K562 (cell line): ENCODE measurements around the gene HHATL. TPM values are rescaled to one million over a fixed set of nuclear protein-coding genes. Genes with fewer than 3 reads are reported as not detected.

ENCODE experiments used
- CAMTA2 ChIP-seq: fragments of 250-450 bp; sonication (Bioruptor Pico); conservative IDR thresholded peaks from 2 replicates; pipeline ENCODE4 v1.5.1; 2022
- ETS2 ChIP-seq: IDR thresholded peaks from 2 replicates; pipeline ENCODE4 v1.6.1; 2016; ENCODE audit warnings: borderline replicate concordance, missing genetic modification characterization, mild to moderate bottlenecking, moderate library complexity, missing compliant biosample characterization; ENCODE audit not compliant: poor library complexity, severe bottlenecking
- FOXK2 ChIP-seq, 2 experiments: fragments of 450-650 bp; IDR thresholded peaks in 1 of 2; conservative IDR thresholded peaks in 1 of 2; 2 replicates each; pipeline ENCODE4 v1.6.1; 2016; ENCODE audit warnings: low read depth in 2 of 2, mild to moderate bottlenecking in 1 of 2
- GABPB1 ChIP-seq: sonication (generic); formaldehyde crosslinking; IDR thresholded peaks from 2 replicates; pipeline ENCODE4 v1.8.0; 2022; ENCODE audit warnings: mild to moderate bottlenecking, missing genetic modification reagents
- HMGN3 ChIP-seq: IDR thresholded peaks from 2 replicates; pipeline ENCODE4 v1.6.1; 2011; ENCODE audit warnings: borderline replicate concordance, low read depth, mild to moderate bottlenecking, mixed read lengths, low read length; ENCODE audit not compliant: insufficient read length; ENCODE audit errors: extremely low read depth
- JUN ChIP-seq, 2 experiments: sonication (generic) in 1 of 2; formaldehyde crosslinking in 1 of 2; IDR thresholded peaks; 2 replicates each; pipeline versions ENCODE4 v1.6.1 to v1.8.0; 2012 to 2022; ENCODE audit warnings: borderline replicate concordance in 2 of 2, mild to moderate bottlenecking in 2 of 2, improper control_type of control experiment in 1 of 2, low read depth in 1 of 2, low read length in 1 of 2, missing genetic modification reagents in 1 of 2
- MAFF ChIP-seq: IDR thresholded peaks from 2 replicates; pipeline ENCODE4 v1.6.1; 2012; ENCODE audit warnings: low read length, improper control_type of control experiment
- NFIC ChIP-seq: fragments of 450-650 bp; IDR thresholded peaks from 2 replicates; pipeline ENCODE4 v1.6.1; 2017; ENCODE audit warnings: mild to moderate bottlenecking, inconsistent platforms
- SP2 ChIP-seq: IDR thresholded peaks from 2 replicates; pipeline ENCODE4 v1.6.1; 2011; ENCODE audit warnings: mild to moderate bottlenecking, low read depth, low read length, moderate library complexity; ENCODE audit not compliant: poor library complexity, severe bottlenecking; ENCODE audit errors: extremely low read depth
- polyA plus RNA-seq, 8 experiments: library from polyadenylated mRNA; depleted of rRNA in 4 of 8; stranded (reverse) in 5 of 8; unstranded in 3 of 8; fragments of >200 nt; fragmentation: Nextera tagmentation in 2 of 8; fragmentation: Illumina TruSeq in 1 of 8; extraction: Ambion mirVana in 2 of 8; extraction: Trizol in 1 of 8; gene quantifications; 2 replicates each; pipeline versions ENCODE4 v1.2.1 to v1.2.3, GENCODE V29; 2011 to 2014; ENCODE audit warnings: inconsistent platforms in 1 of 8, missing spikeins in 1 of 8
- total RNA-seq, 7 experiments: library from RNA; depleted of rRNA in 6 of 7; stranded (reverse); fragments of >200 nt in 6 of 7; fragmentation: Illumina TruSeq in 2 of 7; extraction: Trizol in 2 of 7; gene quantifications; 2 replicates each; pipeline versions ENCODE4 v1.2.1 to v1.2.3, GENCODE V29; 2011 to 2021; ENCODE audit warnings: low replicate concordance in 1 of 7
- TF ChIP-seq, protein P1 (sequence below): fragments of 450-650 bp; formaldehyde crosslinking; IDR thresholded peaks from 2 replicates; pipeline ENCODE4 v1.4.0; 2020; ENCODE audit warnings: mild to moderate bottlenecking, moderate library complexity
- TF ChIP-seq, protein P2 (sequence below), 3 experiments: fragments of 200-800 bp in 1 of 3; fragments of 250-450 bp in 1 of 3; fragments of 450-650 bp in 1 of 3; sonication (Bioruptor Pico) in 1 of 3; sonication (Bioruptor generic) in 1 of 3; formaldehyde crosslinking in 1 of 3; IDR thresholded peaks; 2 replicates each; pipeline versions ENCODE4 v1.6.1 to v1.8.0; 2016 to 2022; ENCODE audit warnings: mild to moderate bottlenecking in 2 of 3, missing genetic modification characterization in 2 of 3, missing compliant biosample characterization in 1 of 3, moderate library complexity in 1 of 3
- TF ChIP-seq, protein P3 (sequence below): fragments of 250-450 bp; sonication (Bioruptor Pico); IDR thresholded peaks from 2 replicates; pipeline ENCODE4 v1.4.0; 2020; ENCODE audit warnings: mild to moderate bottlenecking, moderate library complexity
- TF ChIP-seq, protein P4 (sequence below): sonication (generic); formaldehyde crosslinking; IDR thresholded peaks from 2 replicates; pipeline ENCODE4 v1.8.0; 2022; ENCODE audit warnings: mild to moderate bottlenecking, missing genetic modification reagents, borderline replicate concordance

HHATL gene
- total and polyA plus RNA-seq, 9 of the 15 experiments (the other 6 are each of a cell fraction or from before 2014, with no cell fraction given) = not detected

DNA sequence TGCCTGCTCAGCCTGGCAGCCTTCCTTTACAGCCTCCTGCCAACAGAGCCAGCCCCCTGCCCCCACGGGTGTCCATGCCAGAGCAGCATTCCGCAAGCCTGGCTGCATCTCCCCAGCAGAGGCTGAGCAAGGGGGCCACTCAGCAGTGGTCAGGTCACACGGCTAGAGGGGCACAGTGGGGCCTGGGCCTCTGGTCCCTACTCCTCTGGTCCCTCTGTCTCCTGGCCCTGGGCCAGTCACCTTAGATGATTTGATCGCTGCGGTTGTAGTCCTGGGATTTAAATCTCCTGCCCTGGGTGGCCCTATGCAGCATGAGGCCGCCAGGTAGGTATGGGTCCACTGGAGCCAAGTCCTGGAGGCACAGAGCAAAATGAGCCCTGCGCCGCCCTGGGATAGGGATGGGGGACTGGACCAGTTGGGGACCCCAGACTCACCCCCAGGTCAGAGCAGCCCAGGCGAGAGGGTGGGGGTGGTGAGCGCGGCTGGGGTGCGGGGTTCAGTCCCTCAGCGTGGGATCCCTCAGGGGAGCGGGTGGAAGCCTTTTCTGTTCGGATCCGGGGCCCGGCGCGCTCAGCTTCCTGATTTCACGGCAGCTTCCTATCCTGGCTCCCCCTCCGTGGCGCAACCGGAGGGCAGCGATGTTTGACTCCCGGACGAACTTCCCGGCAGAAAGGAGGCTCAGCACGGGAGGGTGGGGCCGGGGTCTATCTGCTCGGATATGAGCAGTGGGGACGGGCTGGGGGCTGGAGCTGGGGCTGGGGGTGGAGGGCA lies 48.9 kb downstream of the HHATL start, which contains the start of gene ZBTB47 (continued):
- TF ChIP-seq, protein P1, sequence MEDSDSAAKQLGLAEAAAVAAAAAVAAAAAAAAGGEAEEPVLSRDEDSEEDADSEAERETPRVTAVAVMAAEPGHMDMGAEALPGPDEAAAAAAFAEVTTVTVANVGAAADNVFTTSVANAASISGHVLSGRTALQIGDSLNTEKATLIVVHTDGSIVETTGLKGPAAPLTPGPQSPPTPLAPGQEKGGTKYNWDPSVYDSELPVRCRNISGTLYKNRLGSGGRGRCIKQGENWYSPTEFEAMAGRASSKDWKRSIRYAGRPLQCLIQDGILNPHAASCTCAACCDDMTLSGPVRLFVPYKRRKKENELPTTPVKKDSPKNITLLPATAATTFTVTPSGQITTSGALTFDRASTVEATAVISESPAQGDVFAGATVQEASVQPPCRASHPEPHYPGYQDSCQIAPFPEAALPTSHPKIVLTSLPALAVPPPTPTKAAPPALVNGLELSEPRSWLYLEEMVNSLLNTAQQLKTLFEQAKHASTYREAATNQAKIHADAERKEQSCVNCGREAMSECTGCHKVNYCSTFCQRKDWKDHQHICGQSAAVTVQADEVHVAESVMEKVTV (CRISPR knock-in tag) = no peak
- TF ChIP-seq FOXK2 (conservative IDR thresholded peaks at IDR 0.05 in 1 of 2, IDR thresholded peaks at IDR 0.05 in 1 of 2; ENCODE audit: low read depth in 2 of 2) = no peak
- TF ChIP-seq, protein P2, sequence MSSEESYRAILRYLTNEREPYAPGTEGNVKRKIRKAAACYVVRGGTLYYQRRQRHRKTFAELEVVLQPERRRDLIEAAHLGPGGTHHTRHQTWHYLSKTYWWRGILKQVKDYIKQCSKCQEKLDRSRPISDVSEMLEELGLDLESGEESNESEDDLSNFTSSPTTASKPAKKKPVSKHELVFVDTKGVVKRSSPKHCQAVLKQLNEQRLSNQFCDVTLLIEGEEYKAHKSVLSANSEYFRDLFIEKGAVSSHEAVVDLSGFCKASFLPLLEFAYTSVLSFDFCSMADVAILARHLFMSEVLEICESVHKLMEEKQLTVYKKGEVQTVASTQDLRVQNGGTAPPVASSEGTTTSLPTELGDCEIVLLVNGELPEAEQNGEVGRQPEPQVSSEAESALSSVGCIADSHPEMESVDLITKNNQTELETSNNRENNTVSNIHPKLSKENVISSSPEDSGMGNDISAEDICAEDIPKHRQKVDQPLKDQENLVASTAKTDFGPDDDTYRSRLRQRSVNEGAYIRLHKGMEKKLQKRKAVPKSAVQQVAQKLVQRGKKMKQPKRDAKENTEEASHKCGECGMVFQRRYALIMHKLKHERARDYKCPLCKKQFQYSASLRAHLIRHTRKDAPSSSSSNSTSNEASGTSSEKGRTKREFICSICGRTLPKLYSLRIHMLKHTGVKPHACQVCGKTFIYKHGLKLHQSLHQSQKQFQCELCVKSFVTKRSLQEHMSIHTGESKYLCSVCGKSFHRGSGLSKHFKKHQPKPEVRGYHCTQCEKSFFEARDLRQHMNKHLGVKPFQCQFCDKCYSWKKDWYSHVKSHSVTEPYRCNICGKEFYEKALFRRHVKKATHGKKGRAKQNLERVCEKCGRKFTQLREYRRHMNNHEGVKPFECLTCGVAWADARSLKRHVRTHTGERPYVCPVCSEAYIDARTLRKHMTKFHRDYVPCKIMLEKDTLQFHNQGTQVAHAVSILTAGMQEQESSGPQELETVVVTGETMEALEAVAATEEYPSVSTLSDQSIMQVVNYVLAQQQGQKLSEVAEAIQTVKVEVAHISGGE (CRISPR knock-in tag; IDR thresholded peaks at IDR 0.05) = peak in 1 of 3 experiments; percentile 65; a peak in 2 of 6 replicates
- TF ChIP-seq, protein P3, sequence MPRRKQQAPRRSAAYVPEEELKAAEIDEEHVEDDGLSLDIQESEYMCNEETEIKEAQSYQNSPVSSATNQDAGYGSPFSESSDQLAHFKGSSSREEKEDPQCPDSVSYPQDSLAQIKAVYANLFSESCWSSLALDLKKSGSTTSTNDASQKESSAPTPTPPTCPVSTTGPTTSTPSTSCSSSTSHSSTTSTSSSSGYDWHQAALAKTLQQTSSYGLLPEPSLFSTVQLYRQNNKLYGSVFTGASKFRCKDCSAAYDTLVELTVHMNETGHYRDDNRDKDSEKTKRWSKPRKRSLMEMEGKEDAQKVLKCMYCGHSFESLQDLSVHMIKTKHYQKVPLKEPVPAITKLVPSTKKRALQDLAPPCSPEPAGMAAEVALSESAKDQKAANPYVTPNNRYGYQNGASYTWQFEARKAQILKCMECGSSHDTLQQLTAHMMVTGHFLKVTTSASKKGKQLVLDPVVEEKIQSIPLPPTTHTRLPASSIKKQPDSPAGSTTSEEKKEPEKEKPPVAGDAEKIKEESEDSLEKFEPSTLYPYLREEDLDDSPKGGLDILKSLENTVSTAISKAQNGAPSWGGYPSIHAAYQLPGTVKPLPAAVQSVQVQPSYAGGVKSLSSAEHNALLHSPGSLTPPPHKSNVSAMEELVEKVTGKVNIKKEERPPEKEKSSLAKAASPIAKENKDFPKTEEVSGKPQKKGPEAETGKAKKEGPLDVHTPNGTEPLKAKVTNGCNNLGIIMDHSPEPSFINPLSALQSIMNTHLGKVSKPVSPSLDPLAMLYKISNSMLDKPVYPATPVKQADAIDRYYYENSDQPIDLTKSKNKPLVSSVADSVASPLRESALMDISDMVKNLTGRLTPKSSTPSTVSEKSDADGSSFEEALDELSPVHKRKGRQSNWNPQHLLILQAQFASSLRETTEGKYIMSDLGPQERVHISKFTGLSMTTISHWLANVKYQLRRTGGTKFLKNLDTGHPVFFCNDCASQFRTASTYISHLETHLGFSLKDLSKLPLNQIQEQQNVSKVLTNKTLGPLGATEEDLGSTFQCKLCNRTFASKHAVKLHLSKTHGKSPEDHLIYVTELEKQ (CRISPR knock-in tag) = no peak
- no peak for TF ChIP-seq CAMTA2 (CRISPR knock-in tag)
- no peak for TF ChIP-seq MAFF
- TF ChIP-seq GABPB1 = peak; percentile 43; the same call in 1 of the 2 replicates
- no peak for TF ChIP-seq JUN (IDR thresholded peaks at IDR 0.05; ENCODE audit: borderline replicate concordance, low read depth, low read length)
- peak; percentile 44; the same call in 1 of the 2 replicates for TF ChIP-seq JUN (CRISPR knock-in tag; IDR thresholded peaks at IDR 0.05; ENCODE audit: borderline replicate concordance)
- peak; percentile 2 for TF ChIP-seq SP2
- peak; percentile 75 for TF ChIP-seq NFIC
- TF ChIP-seq, protein P4, sequence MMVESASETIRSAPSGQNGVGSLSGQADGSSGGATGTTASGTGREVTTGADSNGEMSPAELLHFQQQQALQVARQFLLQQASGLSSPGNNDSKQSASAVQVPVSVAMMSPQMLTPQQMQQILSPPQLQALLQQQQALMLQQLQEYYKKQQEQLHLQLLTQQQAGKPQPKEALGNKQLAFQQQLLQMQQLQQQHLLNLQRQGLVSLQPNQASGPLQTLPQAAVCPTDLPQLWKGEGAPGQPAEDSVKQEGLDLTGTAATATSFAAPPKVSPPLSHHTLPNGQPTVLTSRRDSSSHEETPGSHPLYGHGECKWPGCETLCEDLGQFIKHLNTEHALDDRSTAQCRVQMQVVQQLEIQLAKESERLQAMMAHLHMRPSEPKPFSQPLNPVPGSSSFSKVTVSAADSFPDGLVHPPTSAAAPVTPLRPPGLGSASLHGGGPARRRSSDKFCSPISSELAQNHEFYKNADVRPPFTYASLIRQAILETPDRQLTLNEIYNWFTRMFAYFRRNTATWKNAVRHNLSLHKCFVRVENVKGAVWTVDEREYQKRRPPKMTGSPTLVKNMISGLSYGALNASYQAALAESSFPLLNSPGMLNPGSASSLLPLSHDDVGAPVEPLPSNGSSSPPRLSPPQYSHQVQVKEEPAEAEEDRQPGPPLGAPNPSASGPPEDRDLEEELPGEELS (CRISPR knock-in tag) = 0 out of 2 replicates have a peak, but pooled peaks have one; percentile 30
- no peak for TF ChIP-seq ETS2 (tag)
- peak; percentile 16 for TF ChIP-seq HMGN3
